Jurkat, Clone E6-1 (cell line): Measurements from ENCODE around the gene FETUB. TPM values are rescaled to one million over a fixed set of nuclear protein-coding genes. Genes with fewer than 3 reads are reported as not detected.

ENCODE experiments used
- DNase-seq: peaks from one replicate; pipeline ENCODE4 v3.0.0-alpha.2; 2011; ENCODE audit warnings: low read depth, low spot score
- H3K4me3 ChIP-seq: 2 replicates; pipeline ENCODE4 v1.5.1; 2011; ENCODE audit warnings: mild to moderate bottlenecking, low read length, control low read depth, moderate library complexity
- polyA plus RNA-seq: library from polyadenylated mRNA; unstranded; fragments of >200 nt; gene quantifications from one replicate; pipeline ENCODE4 v1.2.1, GENCODE V29; 2012; ENCODE audit warnings: missing spikeins; ENCODE audit not compliant: insufficient read length, insufficient read depth

Gene FETUB
- not detected for polyA plus RNA-seq

GRCh38 chr3:186639778-186640472, at the start of gene FETUB:
TSS of gene FETUB (plus strand) at chr3:186640399. CDS start at chr3:186640461, 62 bp downstream.
- H3K4me3 ChIP-seq, result no peak within 1 kb of the TSS
- no peak for DNase-seq

- H3K4me3 ChIP-seq, result no peak overlapping the region
- no peak for DNase-seq
Observed at GRCh38 chr3:186590580-186591295, 49.5 kb upstream of the FETUB start.

- DNase-seq, result no peak
- H3K4me3 ChIP-seq, result no peak overlapping the region
Observed at GRCh38 chr3:186592682-186593081, 47.5 kb upstream of the FETUB start.

- H3K4me3 ChIP-seq, result no peak overlapping the region
- no peak for DNase-seq
Observed at GRCh38 chr3:186593862-186594261, 46.3 kb upstream of the FETUB start.

- H3K4me3 ChIP-seq, result no peak overlapping the region
- no peak for DNase-seq
Observed at GRCh38 chr3:186594591-186595113, 45.5 kb upstream of the FETUB start.

- no peak for DNase-seq
- no peak overlapping the region for H3K4me3 ChIP-seq
Observed at GRCh38 chr3:186596568-186597287, 43.5 kb upstream of the FETUB start.

- DNase-seq, result no peak
- no peak overlapping the region for H3K4me3 ChIP-seq
Observed at GRCh38 chr3:186598108-186598784, 42.0 kb upstream of the FETUB start.

GRCh38 chr3:186598794-186599141, 41.4 kb upstream of the FETUB start:
- DNase-seq, result no peak
- H3K4me3 ChIP-seq, result no peak overlapping the region

- DNase-seq, result no peak
- no peak overlapping the region for H3K4me3 ChIP-seq
Observed at GRCh38 chr3:186599142-186599784, 40.9 kb upstream of the FETUB start.

- no peak for DNase-seq
Observed at GRCh38 chr3:186599785-186600166, 40.4 kb upstream of the FETUB start.

GRCh38 chr3:186600896-186601295, 39.3 kb upstream of the FETUB start:
- H3K4me3 ChIP-seq, result no peak overlapping the region
- DNase-seq, result no peak

More at GRCh38 chr3:186599785-186600166, 40.4 kb upstream of the FETUB start:
- H3K4me3 ChIP-seq, result no peak overlapping the region

- no peak overlapping the region for H3K4me3 ChIP-seq
- DNase-seq, result no peak
Observed at GRCh38 chr3:186603159-186603558, 37.0 kb upstream of the FETUB start.

- DNase-seq, result no peak
- H3K4me3 ChIP-seq, result no peak overlapping the region
Observed at GRCh38 chr3:186605078-186605477, 35.1 kb upstream of the FETUB start.

- no peak for DNase-seq
- H3K4me3 ChIP-seq, result no peak overlapping the region
Observed at GRCh38 chr3:186605561-186606545, 34.3 kb upstream of the FETUB start.

- H3K4me3 ChIP-seq, result no peak overlapping the region
- DNase-seq, result no peak
Observed at GRCh38 chr3:186608624-186609215, 31.5 kb upstream of the FETUB start.

- no peak overlapping the region for H3K4me3 ChIP-seq
- DNase-seq, result no peak
Observed at GRCh38 chr3:186609247-186609868, 30.8 kb upstream of the FETUB start.

- DNase-seq, result no peak
- H3K4me3 ChIP-seq, result no peak overlapping the region
Observed at GRCh38 chr3:186612065-186612464, 28.1 kb upstream of the FETUB start.
